Stimulated activated naive B cell treated with anti-CD40 and anti-IgM and Interleukin-4, amounts not matched to agents 10 μg/mL and 1 μg/mL and 100 μg/mL, for 72 hours (primary cell): ENCODE data around the gene OSER1.

Experiments used
- ATAC-seq, 2 donors: fragments of 150-1000 bp; cut with Tn5 transposase; replicated peaks; 2 replicates each; pipeline ENCODE4 v1.10.0; 2021; ENCODE audit warnings: moderate library complexity in 1 of 2
- DNase-seq: peaks from one replicate; pipeline ENCODE4 v3.0.0; 2021
- H3K27ac Mint-ChIP-seq: one replicate; pipeline ENCODE4 v1.8.0; 2022; ENCODE audit warnings: mild to moderate bottlenecking, mixed read lengths
- H3K27me3 Mint-ChIP-seq, 2 donors: one replicate each; pipeline ENCODE4 v1.8.0; 2022; ENCODE audit warnings: mixed read lengths in 2 of 2
- H3K36me3 Mint-ChIP-seq, 2 donors: one replicate each; pipeline ENCODE4 v1.8.0; 2022; ENCODE audit warnings: mixed read lengths in 2 of 2, mild to moderate bottlenecking in 1 of 2
- H3K4me1 Mint-ChIP-seq, 2 donors: one replicate each; pipeline ENCODE4 v1.8.0; 2022; ENCODE audit warnings: mixed read lengths in 2 of 2, mild to moderate bottlenecking in 1 of 2
- H3K4me3 Mint-ChIP-seq, 2 donors: one replicate each; pipeline ENCODE4 v1.8.0; 2022; ENCODE audit warnings: mild to moderate bottlenecking in 2 of 2, mixed read lengths in 2 of 2, moderate library complexity in 1 of 2
- H3K9me3 Mint-ChIP-seq, 2 donors: one replicate each; pipeline ENCODE4 v1.8.0; 2022; ENCODE audit warnings: mixed read lengths in 2 of 2, mild to moderate bottlenecking in 1 of 2

The OSER1 gene

GRCh38 chr20:44185574-44185973 is 25.0 kb downstream of the OSER1 start:
- Mint-ChIP-seq H3K27me3 (peaks cover 53 to 61% of the 10 kb centered on the region in 2 donors), H3K36me3 (peaks cover 0 to 4% of the 10 kb centered on the region in 2 donors)

GRCh38 chr20:44183282-44183681 is 27.3 kb downstream of the OSER1 start:
- ATAC-seq (no peak), DNase-seq (no peak)
- peaks cover 0 to 4% of the 10 kb centered on the region in 2 donors for H3K36me3 Mint-ChIP-seq
- no peaks in the 10 kb centered on the region for H3K9me3 Mint-ChIP-seq
- no peak overlapping the region for H3K4me3 Mint-ChIP-seq
- H3K27me3 Mint-ChIP-seq = peaks cover 50 to 62% of the 10 kb centered on the region in 2 donors
- H3K4me1 Mint-ChIP-seq = peaks cover 19 to 20% of the 10 kb centered on the region in 2 donors
- no peak overlapping the region for H3K27ac Mint-ChIP-seq

More at GRCh38 chr20:44185574-44185973, 25.0 kb downstream of the OSER1 start:
- DNase-seq (no peak), ATAC-seq (no peak)
- no peak overlapping the region for H3K27ac Mint-ChIP-seq
- H3K9me3 Mint-ChIP-seq = no peaks in the 10 kb centered on the region
- peaks cover 21 to 23% of the 10 kb centered on the region in 2 donors for H3K4me1 Mint-ChIP-seq
- H3K4me3 Mint-ChIP-seq = no peak overlapping the region

- H3K36me3 Mint-ChIP-seq = peaks cover 0 to 4% of the 10 kb centered on the region in 2 donors
- H3K27ac Mint-ChIP-seq = no peak overlapping the region
- DNase-seq (no peak), ATAC-seq (no peak)
- H3K27me3 Mint-ChIP-seq = peaks cover 47 to 62% of the 10 kb centered on the region in 2 donors
- no peaks in the 10 kb centered on the region for H3K9me3 Mint-ChIP-seq
- no peak overlapping the region for H3K4me3 Mint-ChIP-seq
- H3K4me1 Mint-ChIP-seq = peaks cover 15% of the 10 kb centered on the region in 2 donors
These were observed 27.7 kb downstream of the OSER1 start for GRCh38 chr20:44182863-44183262.

GRCh38 chr20:44182135-44182765 is 28.3 kb downstream of the OSER1 start:
- peaks cover 8 to 9% of the 10 kb centered on the region in 2 donors for H3K4me1 Mint-ChIP-seq
- no peaks in the 10 kb centered on the region for H3K9me3 Mint-ChIP-seq
- DNase-seq (no peak), ATAC-seq (no peak)
- peaks cover 43 to 58% of the 10 kb centered on the region in 2 donors for H3K27me3 Mint-ChIP-seq
- no peak overlapping the region for H3K4me3 Mint-ChIP-seq
- H3K27ac Mint-ChIP-seq = no peak overlapping the region
- H3K36me3 Mint-ChIP-seq = peaks cover 0 to 4% of the 10 kb centered on the region in 2 donors

- DNase-seq = no peak
- ATAC-seq = no peak
- peaks cover 0 to 4% of the 10 kb centered on the region in 2 donors for H3K36me3 Mint-ChIP-seq
- H3K27ac Mint-ChIP-seq = no peak overlapping the region
- H3K4me3 Mint-ChIP-seq = no peak overlapping the region
- H3K9me3 Mint-ChIP-seq = no peaks in the 10 kb centered on the region
- peaks cover 42 to 52% of the 10 kb centered on the region in 2 donors for H3K27me3 Mint-ChIP-seq
- H3K4me1 Mint-ChIP-seq = peaks cover 3 to 5% of the 10 kb centered on the region in 2 donors
These were observed 29.0 kb downstream of the OSER1 start for GRCh38 chr20:44181611-44182010.

- peaks cover 0 to 2% of the 10 kb centered on the region in 2 donors for H3K4me1 Mint-ChIP-seq
- no peak overlapping the region for H3K27ac Mint-ChIP-seq
- no peak overlapping the region for H3K4me3 Mint-ChIP-seq
- H3K36me3 Mint-ChIP-seq = peaks cover 0 to 4% of the 10 kb centered on the region in 2 donors
- no peak for DNase-seq
- H3K9me3 Mint-ChIP-seq = no peaks in the 10 kb centered on the region
- peaks cover 41 to 49% of the 10 kb centered on the region in 2 donors for H3K27me3 Mint-ChIP-seq
- ATAC-seq = no peak
These were observed 29.8 kb downstream of the OSER1 start for GRCh38 chr20:44180814-44181213.

DNA sequence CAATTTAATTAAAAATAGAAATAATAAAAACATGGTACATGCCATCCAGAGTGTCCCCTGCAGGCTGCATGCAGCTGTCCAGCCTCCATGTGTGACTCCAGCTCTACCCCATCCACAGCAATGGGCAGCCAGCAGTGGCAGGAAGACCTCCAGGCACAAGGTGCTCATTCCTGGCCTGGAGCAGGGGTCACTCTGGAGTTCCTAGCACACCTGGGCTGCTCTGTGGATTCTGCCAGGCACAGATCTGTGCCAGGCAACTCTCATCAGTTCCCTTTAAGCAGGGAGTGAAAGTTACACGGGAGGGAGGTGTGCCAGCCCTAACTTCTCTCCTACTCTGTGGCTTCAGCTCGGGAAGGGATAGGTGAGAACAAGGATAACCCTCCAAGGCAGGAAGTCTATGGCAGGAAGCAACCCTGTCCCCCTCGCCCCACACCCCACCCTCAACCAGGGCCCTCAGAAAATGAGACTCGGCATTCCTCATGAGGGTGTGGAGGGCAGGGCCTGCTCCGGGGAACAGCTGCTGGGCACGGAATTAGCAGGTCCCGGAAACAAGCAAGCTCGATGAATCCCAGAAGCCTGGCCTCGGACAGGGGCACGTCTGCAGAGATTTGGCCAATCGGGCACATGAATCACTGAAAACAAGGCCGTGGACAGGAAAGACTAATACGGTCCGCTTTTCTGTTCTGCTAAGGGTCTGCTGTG is 33.6 kb downstream of the OSER1 start:
- DNase-seq (no peak), ATAC-seq (no peak)
- no peaks in the 10 kb centered on the region for H3K36me3 Mint-ChIP-seq
- peaks cover 27 to 39% of the 10 kb centered on the region in 2 donors for H3K27me3 Mint-ChIP-seq
- H3K9me3 Mint-ChIP-seq = no peaks in the 10 kb centered on the region
- H3K4me1 Mint-ChIP-seq = peaks cover 0 to 2% of the 10 kb centered on the region in 2 donors
- H3K27ac Mint-ChIP-seq = no peak overlapping the region
- no peak overlapping the region for H3K4me3 Mint-ChIP-seq

DNA sequence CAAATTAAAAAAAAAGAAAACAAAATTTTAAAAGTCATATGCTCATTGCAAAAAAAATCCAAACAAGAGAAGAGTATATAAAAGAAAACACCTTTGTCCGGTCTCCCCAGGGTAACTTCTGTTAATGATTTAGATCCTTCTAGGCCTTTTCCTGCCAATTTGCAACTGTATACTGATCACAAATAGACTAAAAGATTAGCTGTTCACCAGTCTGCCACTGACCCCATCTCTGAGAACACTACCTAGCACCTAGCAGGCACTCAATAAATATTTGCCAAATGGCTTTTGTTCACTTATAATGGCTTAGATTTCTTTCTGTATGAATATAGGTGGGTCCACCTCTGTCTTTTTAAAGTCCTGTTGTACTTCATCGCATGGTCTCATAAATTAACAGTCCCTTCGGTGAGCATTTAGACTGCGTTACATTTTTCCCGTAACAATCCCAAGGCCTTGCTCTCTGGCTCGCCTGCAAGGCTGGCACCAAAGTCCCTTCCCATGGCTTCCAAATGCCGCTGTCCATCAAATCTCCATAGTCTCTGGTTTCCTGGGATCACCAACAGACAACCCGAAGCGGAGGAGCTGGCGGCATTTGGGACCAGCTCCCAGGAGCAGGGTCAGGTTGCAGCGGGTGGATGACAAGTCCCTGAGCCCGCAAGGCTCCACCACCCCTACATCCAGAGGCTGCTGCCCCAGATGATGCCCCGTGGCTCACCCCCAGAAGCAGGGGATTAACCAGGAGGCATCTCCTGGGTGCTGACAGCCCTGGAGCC is 35.4 kb downstream of the OSER1 start:
- Mint-ChIP-seq H3K9me3 (peaks cover 0 to under 1% of the 10 kb centered on the region in 2 donors), H3K4me3 (no peak overlapping the region), H3K27me3 (peaks cover 27 to 34% of the 10 kb centered on the region in 2 donors), H3K27ac (no peak overlapping the region), H3K4me1 (no peaks in the 10 kb centered on the region), H3K36me3 (no peaks in the 10 kb centered on the region)
- ATAC-seq (no peak), DNase-seq (no peak)

DNA sequence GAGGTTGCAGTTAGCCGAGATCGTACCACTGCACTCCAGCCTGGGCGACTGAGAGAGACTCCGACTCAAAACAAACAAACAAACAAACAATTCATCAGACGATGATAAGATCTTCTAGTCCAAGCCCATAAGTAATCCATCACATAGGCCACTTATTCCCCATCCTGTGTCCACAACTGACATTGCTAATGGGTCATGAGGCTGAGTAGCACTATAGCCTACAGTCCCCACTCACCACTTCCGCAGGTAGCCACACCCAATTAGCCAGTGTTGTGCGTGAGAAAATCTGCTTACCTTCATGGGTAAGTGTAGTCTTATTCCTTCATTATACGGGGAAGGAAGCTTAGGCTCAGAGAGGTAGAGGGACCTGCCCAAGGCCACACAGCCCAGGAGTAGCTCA is 36.7 kb downstream of the OSER1 start:
- Mint-ChIP-seq H3K36me3 (no peaks in the 10 kb centered on the region), H3K27me3 (peaks cover 30 to 39% of the 10 kb centered on the region in 2 donors), H3K27ac (no peak overlapping the region), H3K9me3 (peaks cover 2% of the 10 kb centered on the region in 2 donors), H3K4me3 (no peak overlapping the region), H3K4me1 (no peaks in the 10 kb centered on the region)
- DNase-seq (no peak), ATAC-seq (no peak)

DNA sequence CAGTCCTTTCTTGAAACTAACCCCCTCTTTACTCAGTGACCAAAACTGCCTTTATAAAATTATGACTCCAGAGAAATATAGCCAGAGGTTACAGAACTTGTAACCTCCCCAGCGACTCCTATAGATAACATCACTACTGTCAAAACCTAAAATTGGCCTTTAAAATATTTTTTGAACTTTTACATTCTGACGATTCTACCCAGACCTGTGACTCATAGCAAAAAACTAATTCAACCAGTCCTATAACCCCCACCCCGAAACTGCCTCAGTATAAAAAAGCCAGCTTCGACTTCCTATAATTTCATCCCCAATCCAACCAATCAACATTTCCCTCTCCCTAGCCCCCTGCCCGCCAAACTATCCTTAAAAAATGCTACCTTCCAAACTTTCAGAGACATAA is 37.5 kb downstream of the OSER1 start:
- no peaks in the 10 kb centered on the region for H3K36me3 Mint-ChIP-seq
- no peak for DNase-seq
- H3K27me3 Mint-ChIP-seq = peaks cover 30 to 39% of the 10 kb centered on the region in 2 donors
- no peak for ATAC-seq
- no peak overlapping the region for H3K4me3 Mint-ChIP-seq
- H3K4me1 Mint-ChIP-seq = no peaks in the 10 kb centered on the region
- H3K27ac Mint-ChIP-seq = no peak overlapping the region
- H3K9me3 Mint-ChIP-seq = peaks cover 3 to 4% of the 10 kb centered on the region in 2 donors

DNA sequence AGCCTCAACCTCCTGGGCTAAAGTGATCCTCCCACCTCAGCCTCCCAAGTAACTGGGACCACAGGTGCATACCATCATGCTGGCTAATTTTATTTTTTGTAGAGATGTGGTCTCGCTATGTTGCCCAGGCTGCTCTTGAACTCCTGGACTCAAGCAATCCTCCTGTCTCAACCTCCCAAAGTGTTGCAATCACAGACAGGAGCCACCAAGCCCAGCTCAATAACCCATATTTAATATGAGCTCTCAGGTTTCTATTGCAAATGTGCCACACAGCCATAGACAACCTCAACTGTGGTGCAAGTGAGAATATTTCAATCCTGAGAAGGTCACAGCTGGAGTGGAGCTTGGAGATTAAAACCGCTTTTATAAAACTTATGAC is 38.0 kb downstream of the OSER1 start:
- Mint-ChIP-seq H3K36me3 (no peaks in the 10 kb centered on the region), H3K9me3 (peaks cover 3 to 4% of the 10 kb centered on the region in 2 donors), H3K4me3 (no peak overlapping the region), H3K4me1 (no peaks in the 10 kb centered on the region), H3K27me3 (peaks cover 33 to 39% of the 10 kb centered on the region in 2 donors), H3K27ac (no peak overlapping the region)
- DNase-seq = no peak
- ATAC-seq = no peak

- Mint-ChIP-seq H3K9me3 (peaks cover 3 to 4% of the 10 kb centered on the region in 2 donors), H3K36me3 (no peaks in the 10 kb centered on the region), H3K4me1 (no peaks in the 10 kb centered on the region), H3K27me3 (peaks cover 34 to 44% of the 10 kb centered on the region in 2 donors), H3K27ac (no peak overlapping the region), H3K4me3 (no peak overlapping the region)
- DNase-seq = no peak
- ATAC-seq = no peak
These were observed 38.6 kb downstream of the OSER1 start for GRCh38 chr20:44171775-44172571.

- Mint-ChIP-seq H3K27me3 (peaks cover 34 to 46% of the 10 kb centered on the region in 2 donors), H3K27ac (no peak overlapping the region), H3K4me1 (no peaks in the 10 kb centered on the region), H3K36me3 (no peaks in the 10 kb centered on the region), H3K4me3 (no peak overlapping the region), H3K9me3 (peaks cover 3 to 4% of the 10 kb centered on the region in 2 donors)
- no peak for ATAC-seq
- DNase-seq = no peak
These were observed 39.7 kb downstream of the OSER1 start for GRCh38 chr20:44170816-44171410.
